ENCODE measurements around the gene SETD4. TPM values are rescaled to one million over a fixed set of nuclear protein-coding genes. Genes with fewer than 3 reads are reported as not detected.

Gene SETD4
- total and polyA plus RNA-seq, 2 donors (not counting 1 experiment from before 2014, with no cell fraction given): 15.1 to 48.5 TPM

DNA sequence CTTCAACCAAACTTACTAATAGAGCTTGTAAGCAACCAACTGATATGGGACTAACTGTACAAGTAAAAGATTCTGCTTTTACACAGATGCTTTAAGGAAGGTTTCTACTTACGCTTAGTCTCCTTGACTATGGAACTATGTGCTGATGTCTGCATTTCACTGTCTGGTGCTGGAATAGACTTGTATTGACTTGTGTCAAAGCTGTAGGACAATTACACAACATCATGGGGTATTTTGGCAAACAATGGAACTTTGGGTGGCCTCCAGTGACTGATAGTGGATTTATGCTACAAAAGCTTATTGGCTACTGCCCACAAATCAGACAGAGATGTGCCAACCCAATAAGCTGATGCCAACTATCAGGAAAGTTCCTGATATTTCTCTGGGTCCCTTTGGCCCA lies 20.1 kb upstream of the SETD4 start:
- CTCF ChIA-PET: interaction anchor here (0.7 to 1.8 kb wide), 4 partner anchors 8 to 40 kb away, joined by 3 to 4 read pairs (median 3); no protein-coding TSS in a partner anchor
- no peak for ATAC-seq (ENCODE audit: low read depth)
- Histone ChIP-seq H3K79me2 (ENCODE audit: control insufficient read depth, insufficient read depth, low read length) (no peaks in the 10 kb centered on the region), H3K27ac (ENCODE audit: low read length in 2 of 2) (no peak overlapping the region), H3K4me2 (replicated peaks; ENCODE audit: low read depth, low read length, poor library complexity, severe bottlenecking) (no peak overlapping the region), H2AFZ (ENCODE audit: insufficient read depth, low read depth, low read length, poor library complexity, severe bottlenecking) (no peak overlapping the region), H3K4me3 (ENCODE audit: control extremely low read depth in 1 of 5, extremely low read depth in 1 of 5, insufficient read depth in 1 of 5, low read depth in 2 of 5, low read length in 4 of 5) (no peak overlapping the region), H3K9me3 (ENCODE audit: control extremely low read depth in 1 of 3, control insufficient read depth in 2 of 3, insufficient read depth in 1 of 3, low read length in 2 of 3) (peaks cover 0 to 3% (median 0%) of the 10 kb centered on the region in 3 donors), H3K9ac (ENCODE audit: low read length) (no peak overlapping the region), H3K4me1 (ENCODE audit: control insufficient read depth in 2 of 2, insufficient read depth in 2 of 2, low read length in 2 of 2) (peaks cover 26 to 29% of the 10 kb centered on the region in 2 donors), H3K27me3 (replicated peaks in 1 of 4; ENCODE audit: control extremely low read depth in 1 of 4, control insufficient read depth in 3 of 4, insufficient read depth in 4 of 4, low read length in 3 of 4) (no peaks in the 10 kb centered on the region), H4K20me1 (ENCODE audit: control insufficient read depth, insufficient read depth, low read length, poor library complexity, severe bottlenecking) (no peaks in the 10 kb centered on the region), H3K36me3 (replicated peaks in 1 of 2; ENCODE audit: control extremely low read depth in 1 of 2, control insufficient read depth in 1 of 2, extremely low read depth in 1 of 2, insufficient read depth in 2 of 2, low read length in 1 of 2) (no peaks in the 10 kb centered on the region)
- H3K4me1 Mint-ChIP-seq: peaks cover 36% of the 10 kb centered on the region
- WGBS (ENCODE audit: insufficient coverage): no CpG with 5 or more reads among the region's 1 CpG
- H3K27ac Mint-ChIP-seq: no peak overlapping the region
- no peak overlapping the region for H3K4me3 Mint-ChIP-seq
- intact Hi-C loops (cut with micrococcal nuclease): no loop called here
- TF ChIP-seq, protein P1, sequence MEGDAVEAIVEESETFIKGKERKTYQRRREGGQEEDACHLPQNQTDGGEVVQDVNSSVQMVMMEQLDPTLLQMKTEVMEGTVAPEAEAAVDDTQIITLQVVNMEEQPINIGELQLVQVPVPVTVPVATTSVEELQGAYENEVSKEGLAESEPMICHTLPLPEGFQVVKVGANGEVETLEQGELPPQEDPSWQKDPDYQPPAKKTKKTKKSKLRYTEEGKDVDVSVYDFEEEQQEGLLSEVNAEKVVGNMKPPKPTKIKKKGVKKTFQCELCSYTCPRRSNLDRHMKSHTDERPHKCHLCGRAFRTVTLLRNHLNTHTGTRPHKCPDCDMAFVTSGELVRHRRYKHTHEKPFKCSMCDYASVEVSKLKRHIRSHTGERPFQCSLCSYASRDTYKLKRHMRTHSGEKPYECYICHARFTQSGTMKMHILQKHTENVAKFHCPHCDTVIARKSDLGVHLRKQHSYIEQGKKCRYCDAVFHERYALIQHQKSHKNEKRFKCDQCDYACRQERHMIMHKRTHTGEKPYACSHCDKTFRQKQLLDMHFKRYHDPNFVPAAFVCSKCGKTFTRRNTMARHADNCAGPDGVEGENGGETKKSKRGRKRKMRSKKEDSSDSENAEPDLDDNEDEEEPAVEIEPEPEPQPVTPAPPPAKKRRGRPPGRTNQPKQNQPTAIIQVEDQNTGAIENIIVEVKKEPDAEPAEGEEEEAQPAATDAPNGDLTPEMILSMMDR (IDR thresholded peaks at IDR 0.05): no peak
- no peak for TF ChIP-seq EZH2 (IDR thresholded peaks at IDR 0.05; ENCODE audit: borderline replicate concordance, insufficient read depth, low read depth, low read length, poor library complexity, severe bottlenecking)
- no peak for DNase-seq
- H3K9me3 Mint-ChIP-seq (ENCODE audit: insufficient read depth): no peaks in the 10 kb centered on the region
- no peaks in the 10 kb centered on the region for H3K27me3 Mint-ChIP-seq
- POLR2A ChIA-PET: interaction anchor here (1.0 kb wide), 1 partner anchor 16 kb away, joined by 9 read pairs; no protein-coding TSS in a partner anchor

GRCh38 chr21:36079671-36080070 lies 19.3 kb upstream of the SETD4 start:
- intact Hi-C loops (cut with micrococcal nuclease): loop anchor here (5.0 kb wide), 1 partner anchor 147 kb away; no protein-coding TSS in a partner anchor
- WGBS (ENCODE audit: insufficient coverage): 75% methylated on average over 4 of the region's 8 CpGs
- Histone ChIP-seq H3K27me3 (replicated peaks in 1 of 4; ENCODE audit: control extremely low read depth in 1 of 4, control insufficient read depth in 3 of 4, insufficient read depth in 4 of 4, low read length in 3 of 4) (no peaks in the 10 kb centered on the region), H3K27ac (ENCODE audit: low read length in 2 of 2) (peak overlapping the region in 1 of 2 donors; percentile 35), H3K4me1 (ENCODE audit: control insufficient read depth in 2 of 2, insufficient read depth in 2 of 2, low read length in 2 of 2) (peaks cover 26 to 29% of the 10 kb centered on the region in 2 donors), H3K4me2 (replicated peaks; ENCODE audit: low read depth, low read length, poor library complexity, severe bottlenecking) (peak overlapping the region; percentile 57), H3K9me3 (ENCODE audit: control extremely low read depth in 1 of 3, control insufficient read depth in 2 of 3, insufficient read depth in 1 of 3, low read length in 2 of 3) (peaks cover 0 to 3% (median 0%) of the 10 kb centered on the region in 3 donors), H3K79me2 (ENCODE audit: control insufficient read depth, insufficient read depth, low read length) (no peaks in the 10 kb centered on the region), H3K4me3 (ENCODE audit: control extremely low read depth in 1 of 5, extremely low read depth in 1 of 5, insufficient read depth in 1 of 5, low read depth in 2 of 5, low read length in 4 of 5) (no peak overlapping the region), H2AFZ (ENCODE audit: insufficient read depth, low read depth, low read length, poor library complexity, severe bottlenecking) (peak overlapping the region; percentile 68), H3K9ac (ENCODE audit: low read length) (no peak overlapping the region), H4K20me1 (ENCODE audit: control insufficient read depth, insufficient read depth, low read length, poor library complexity, severe bottlenecking) (no peaks in the 10 kb centered on the region), H3K36me3 (replicated peaks in 1 of 2; ENCODE audit: control extremely low read depth in 1 of 2, control insufficient read depth in 1 of 2, extremely low read depth in 1 of 2, insufficient read depth in 2 of 2, low read length in 1 of 2) (no peaks in the 10 kb centered on the region)
- peak overlapping the region; percentile 64 for H3K4me3 Mint-ChIP-seq
- TF ChIP-seq, protein P1 (IDR thresholded peaks at IDR 0.05): no peak
- TF ChIP-seq EZH2 (IDR thresholded peaks at IDR 0.05; ENCODE audit: borderline replicate concordance, insufficient read depth, low read depth, low read length, poor library complexity, severe bottlenecking): no peak
- peak overlapping the region; percentile 90 for H3K27ac Mint-ChIP-seq
- ChIA-PET POLR2A (interaction anchor here (1.0 to 1.9 kb wide), 2 partner anchors 10 to 16 kb away, joined by 8 to 9 read pairs; partner anchors contain the start of gene CBR1), CTCF (interaction anchor here (0.6 to 1.7 kb wide), 3 partner anchors 33 to 270 kb away, joined by 3 to 6 read pairs (median 4); no protein-coding TSS in a partner anchor)
- H3K9me3 Mint-ChIP-seq (ENCODE audit: insufficient read depth): no peaks in the 10 kb centered on the region
- no peaks in the 10 kb centered on the region for H3K27me3 Mint-ChIP-seq
- DNase-seq: no peak
- H3K4me1 Mint-ChIP-seq: peaks cover 37% of the 10 kb centered on the region
- no peak for ATAC-seq (ENCODE audit: low read depth)
